Retinal pigment epithelial cell (primary cell): ENCODE data around the gene POU6F2.

ENCODE experiments used
- DNase-seq: peaks from one replicate; pipeline ENCODE4 v3.0.0-alpha.2; 2010; ENCODE audit warnings: low read depth
- H3K4me3 ChIP-seq: 2 replicates; pipeline ENCODE4 v1.5.1; 2011; ENCODE audit warnings: mild to moderate bottlenecking, low read length, control low read depth, moderate library complexity
- TF ChIP-seq, protein P1 (sequence below): conservative IDR thresholded peaks from 2 replicates; pipeline ENCODE4 v1.5.1; 2011; ENCODE audit warnings: low read depth, low read length, control low read depth, inconsistent platforms

POU6F2 gene

DNA sequence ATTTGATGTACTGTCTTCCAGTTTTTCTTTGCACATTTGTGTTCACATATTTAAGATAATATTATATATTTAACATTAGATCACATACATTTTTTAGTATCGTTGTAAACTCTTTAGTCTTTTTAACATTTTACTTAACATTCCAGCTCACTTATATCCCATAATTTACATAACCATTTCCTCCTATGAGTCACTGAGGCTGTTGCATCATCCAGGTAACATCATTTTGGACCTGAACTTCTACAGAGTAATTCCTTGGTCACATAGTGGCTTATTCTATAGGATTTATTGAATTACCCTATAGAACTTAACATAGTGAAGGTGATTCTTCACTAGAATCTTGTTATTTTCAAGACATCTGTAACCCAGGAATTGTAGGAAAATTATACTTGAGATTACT, 194.4 kb downstream of the POU6F2 start:
- no peak overlapping the region for H3K4me3 ChIP-seq
- no peak for DNase-seq
- TF ChIP-seq, protein P1, sequence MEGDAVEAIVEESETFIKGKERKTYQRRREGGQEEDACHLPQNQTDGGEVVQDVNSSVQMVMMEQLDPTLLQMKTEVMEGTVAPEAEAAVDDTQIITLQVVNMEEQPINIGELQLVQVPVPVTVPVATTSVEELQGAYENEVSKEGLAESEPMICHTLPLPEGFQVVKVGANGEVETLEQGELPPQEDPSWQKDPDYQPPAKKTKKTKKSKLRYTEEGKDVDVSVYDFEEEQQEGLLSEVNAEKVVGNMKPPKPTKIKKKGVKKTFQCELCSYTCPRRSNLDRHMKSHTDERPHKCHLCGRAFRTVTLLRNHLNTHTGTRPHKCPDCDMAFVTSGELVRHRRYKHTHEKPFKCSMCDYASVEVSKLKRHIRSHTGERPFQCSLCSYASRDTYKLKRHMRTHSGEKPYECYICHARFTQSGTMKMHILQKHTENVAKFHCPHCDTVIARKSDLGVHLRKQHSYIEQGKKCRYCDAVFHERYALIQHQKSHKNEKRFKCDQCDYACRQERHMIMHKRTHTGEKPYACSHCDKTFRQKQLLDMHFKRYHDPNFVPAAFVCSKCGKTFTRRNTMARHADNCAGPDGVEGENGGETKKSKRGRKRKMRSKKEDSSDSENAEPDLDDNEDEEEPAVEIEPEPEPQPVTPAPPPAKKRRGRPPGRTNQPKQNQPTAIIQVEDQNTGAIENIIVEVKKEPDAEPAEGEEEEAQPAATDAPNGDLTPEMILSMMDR = no peak

DNA sequence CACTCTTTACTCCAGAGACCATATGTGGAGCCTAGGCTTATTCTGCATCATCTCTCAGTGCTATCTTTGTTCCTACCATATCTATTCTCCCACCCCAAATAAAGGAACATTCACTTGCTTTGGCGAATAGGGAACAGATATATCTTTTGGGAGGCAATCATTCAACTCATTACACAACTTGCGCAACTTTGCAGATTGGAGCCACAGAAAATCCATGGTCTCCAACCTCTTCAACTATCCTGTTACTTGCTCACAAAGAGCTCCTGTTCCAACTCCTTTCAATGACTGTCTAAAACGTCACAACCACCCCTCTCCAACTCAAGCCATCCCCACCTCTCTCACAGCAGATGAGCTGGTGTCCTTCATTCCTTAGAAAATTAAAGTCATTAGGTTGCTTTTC, 203.7 kb downstream of the POU6F2 start:
- H3K4me3 ChIP-seq = no peak overlapping the region
- TF ChIP-seq, protein P1 = no peak
- DNase-seq = no peak

DNA sequence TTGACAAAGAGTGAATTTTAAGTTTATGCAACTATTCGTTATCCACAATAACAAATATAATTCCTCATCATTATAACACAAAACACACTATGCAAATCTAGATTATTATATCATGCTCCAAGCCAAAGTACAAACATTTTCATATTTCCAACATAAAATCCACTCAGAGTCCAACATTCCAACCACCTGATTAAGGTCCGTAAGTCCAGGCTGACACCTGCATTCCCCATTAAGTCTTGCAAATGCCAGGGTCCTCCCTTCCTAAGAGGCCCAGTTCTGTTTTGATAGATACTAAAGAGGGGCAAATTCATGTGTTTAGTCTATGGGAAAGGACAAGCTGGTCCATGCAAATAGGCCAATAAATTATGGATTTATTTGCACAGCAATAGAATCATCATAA, 206.1 kb downstream of the POU6F2 start:
- DNase-seq = no peak
- H3K4me3 ChIP-seq = no peak overlapping the region
- TF ChIP-seq, protein P1 = no peak

DNA sequence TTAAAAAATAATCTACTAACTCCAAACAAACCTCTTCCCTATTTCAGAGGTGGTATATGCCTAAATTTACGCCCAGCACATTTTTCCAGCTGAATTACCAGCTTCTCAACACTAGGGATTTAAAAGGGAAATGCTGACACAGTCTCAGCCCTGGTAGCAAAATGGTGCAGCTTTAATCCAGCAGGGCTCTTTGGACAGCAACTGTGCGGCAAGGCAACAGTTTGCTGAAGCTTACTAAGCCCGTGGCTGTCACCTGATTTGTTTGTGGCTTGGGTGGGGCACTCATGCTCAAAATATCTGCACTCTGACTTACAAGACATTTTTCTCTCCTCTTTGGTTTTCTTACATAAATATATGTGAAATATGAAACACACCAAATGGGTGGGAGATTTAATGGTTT, 206.7 kb downstream of the POU6F2 start:
- peak; percentile 79 for DNase-seq
- H3K4me3 ChIP-seq = no peak overlapping the region
- TF ChIP-seq, protein P1 = peak; percentile 24

DNA sequence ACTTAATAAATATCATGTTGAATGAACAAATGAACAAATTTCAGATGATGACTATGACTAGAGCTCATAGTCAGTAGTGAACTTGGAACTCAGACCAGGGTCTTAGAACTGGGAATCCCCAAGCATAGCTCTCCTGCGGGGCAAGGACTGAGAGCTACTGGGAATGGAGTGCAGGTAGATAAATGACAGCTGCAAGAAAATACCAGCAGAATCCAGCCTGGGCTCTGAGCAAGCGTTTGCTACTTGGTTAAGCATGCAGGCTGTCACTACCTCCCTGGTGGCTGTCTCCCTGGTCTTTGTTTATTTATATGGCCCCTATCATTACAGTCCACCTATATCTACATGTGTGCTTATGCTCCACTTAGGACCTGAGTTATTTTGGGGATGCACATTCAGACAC, 208.4 kb downstream of the POU6F2 start:
- H3K4me3 ChIP-seq = no peak overlapping the region
- DNase-seq = no peak
- TF ChIP-seq, protein P1 = no peak

DNA sequence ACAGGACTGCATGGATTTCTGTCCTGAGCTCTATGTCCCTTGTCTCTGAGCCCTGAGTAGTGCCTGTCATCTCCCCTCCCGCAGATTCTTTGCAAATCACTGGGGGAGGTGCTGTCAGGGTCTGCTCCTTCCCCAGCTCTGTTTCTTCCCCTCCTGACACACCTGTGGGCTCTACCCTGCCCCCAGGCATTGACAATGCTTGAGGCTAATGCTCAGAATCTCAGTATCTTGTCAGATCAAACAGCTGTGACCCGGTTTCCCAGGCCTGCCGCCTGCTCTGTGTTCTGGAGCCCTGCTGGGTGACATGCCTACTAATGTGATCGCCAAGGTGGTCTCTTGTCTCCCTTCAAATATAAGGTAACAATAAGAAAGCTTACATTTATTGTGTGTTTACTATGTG, 209.0 kb downstream of the POU6F2 start:
- no peak for DNase-seq
- no peak overlapping the region for H3K4me3 ChIP-seq
- TF ChIP-seq, protein P1 = no peak

DNA sequence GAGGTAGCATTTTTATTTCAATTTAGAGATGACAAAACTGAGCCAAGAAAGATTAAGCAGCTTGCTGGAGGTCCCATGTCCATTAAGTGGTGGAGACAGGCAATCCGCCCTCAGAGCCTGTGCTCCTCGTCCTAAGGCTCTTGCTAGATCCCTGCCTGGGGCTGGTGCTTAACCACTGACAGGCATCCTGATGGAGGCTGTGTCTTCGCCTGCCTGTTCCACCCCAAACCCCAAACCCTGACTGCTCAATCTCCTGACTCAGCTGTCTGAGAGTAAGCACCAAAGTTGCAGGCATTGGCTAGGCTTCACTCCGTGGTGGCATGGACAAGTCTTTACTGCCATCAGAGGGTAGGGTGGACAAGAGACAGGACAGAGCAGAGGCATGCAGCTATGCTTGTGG, 209.4 kb downstream of the POU6F2 start:
- no peak for DNase-seq
- no peak overlapping the region for H3K4me3 ChIP-seq
- TF ChIP-seq, protein P1 = no peak
